ENCODE data around the gene TMEM269.
"Not testable (repeated sequence)": the region's sequence is repeated elsewhere in the genome, so short reads cannot be mapped to it uniquely, and the experiment has no call there.

TMEM269 gene

DNA sequence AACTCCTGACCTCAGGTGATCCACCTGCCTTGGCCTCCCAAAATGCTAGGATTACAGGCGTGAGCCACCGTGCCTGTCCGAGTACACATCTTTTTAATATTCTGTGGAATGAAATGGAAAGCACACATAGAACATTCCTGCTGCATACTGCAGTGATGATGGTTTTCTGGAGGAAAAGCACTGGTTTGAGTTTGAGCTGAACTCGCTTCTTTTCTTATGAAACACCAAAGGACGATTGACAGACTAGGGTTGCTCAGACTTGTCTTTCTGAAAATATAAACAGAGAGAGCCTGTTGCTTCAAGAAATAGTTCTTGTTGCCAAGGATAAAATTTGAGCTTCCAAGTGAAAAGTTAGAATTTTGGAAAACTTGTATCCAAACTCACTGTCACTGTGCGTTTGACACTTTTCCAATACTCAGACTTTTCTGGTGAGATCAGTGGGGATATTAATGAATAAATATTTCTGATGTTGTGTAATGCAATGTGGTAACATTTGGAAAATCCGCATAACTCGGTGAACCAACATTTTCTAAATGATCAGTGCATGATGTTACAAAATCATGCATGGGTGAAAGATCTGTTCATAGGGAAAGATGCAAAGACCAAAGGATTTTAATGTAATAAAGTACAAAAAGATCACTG lies 17.2 kb downstream of the TMEM269 start:
- Mint-ChIP-seq H3K27me3 (ENCODE audit: low read depth) (no peaks in the 10 kb centered on the region), H3K4me1 (peaks cover 10% of the 10 kb centered on the region), H3K9me3 (no peaks in the 10 kb centered on the region), H3K4me3 (no peak overlapping the region), H3K36me3 (ENCODE audit: low read depth) (peaks cover 31% of the 10 kb centered on the region), H3K27ac (no peak overlapping the region)
- TF ChIP-seq, protein P1, sequence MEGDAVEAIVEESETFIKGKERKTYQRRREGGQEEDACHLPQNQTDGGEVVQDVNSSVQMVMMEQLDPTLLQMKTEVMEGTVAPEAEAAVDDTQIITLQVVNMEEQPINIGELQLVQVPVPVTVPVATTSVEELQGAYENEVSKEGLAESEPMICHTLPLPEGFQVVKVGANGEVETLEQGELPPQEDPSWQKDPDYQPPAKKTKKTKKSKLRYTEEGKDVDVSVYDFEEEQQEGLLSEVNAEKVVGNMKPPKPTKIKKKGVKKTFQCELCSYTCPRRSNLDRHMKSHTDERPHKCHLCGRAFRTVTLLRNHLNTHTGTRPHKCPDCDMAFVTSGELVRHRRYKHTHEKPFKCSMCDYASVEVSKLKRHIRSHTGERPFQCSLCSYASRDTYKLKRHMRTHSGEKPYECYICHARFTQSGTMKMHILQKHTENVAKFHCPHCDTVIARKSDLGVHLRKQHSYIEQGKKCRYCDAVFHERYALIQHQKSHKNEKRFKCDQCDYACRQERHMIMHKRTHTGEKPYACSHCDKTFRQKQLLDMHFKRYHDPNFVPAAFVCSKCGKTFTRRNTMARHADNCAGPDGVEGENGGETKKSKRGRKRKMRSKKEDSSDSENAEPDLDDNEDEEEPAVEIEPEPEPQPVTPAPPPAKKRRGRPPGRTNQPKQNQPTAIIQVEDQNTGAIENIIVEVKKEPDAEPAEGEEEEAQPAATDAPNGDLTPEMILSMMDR (IDR thresholded peaks at IDR 0.05; ENCODE audit: unreplicated experiment in 3 of 3), result no peak

DNA sequence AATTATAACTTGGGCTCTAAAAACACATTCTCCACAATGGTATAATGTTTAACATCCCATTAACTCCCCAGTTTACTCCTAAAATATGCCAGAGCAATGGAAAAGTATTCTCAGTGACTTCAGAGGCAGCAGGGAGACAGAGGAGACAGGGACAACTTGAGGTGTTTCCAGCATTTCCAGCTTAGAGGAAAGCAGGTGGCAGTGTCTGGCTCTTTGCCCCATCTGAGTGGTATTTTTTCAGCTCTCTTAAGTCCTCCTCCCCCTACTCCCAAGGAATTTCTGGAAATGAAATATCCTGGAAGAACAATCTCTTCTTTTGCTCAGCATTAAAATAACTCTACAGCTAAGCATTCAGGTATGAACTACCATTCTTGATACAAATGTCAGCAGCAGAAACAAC lies 21.4 kb downstream of the TMEM269 start:
- Mint-ChIP-seq H3K27ac (no peak overlapping the region), H3K4me3 (no peak overlapping the region), H3K4me1 (peaks cover 23% of the 10 kb centered on the region), H3K9me3 (no peaks in the 10 kb centered on the region), H3K27me3 (ENCODE audit: low read depth) (no peaks in the 10 kb centered on the region), H3K36me3 (ENCODE audit: low read depth) (peaks cover 54% of the 10 kb centered on the region)
- TF ChIP-seq, protein P1 (IDR thresholded peaks at IDR 0.05; ENCODE audit: unreplicated experiment in 3 of 3), result no peak

DNA sequence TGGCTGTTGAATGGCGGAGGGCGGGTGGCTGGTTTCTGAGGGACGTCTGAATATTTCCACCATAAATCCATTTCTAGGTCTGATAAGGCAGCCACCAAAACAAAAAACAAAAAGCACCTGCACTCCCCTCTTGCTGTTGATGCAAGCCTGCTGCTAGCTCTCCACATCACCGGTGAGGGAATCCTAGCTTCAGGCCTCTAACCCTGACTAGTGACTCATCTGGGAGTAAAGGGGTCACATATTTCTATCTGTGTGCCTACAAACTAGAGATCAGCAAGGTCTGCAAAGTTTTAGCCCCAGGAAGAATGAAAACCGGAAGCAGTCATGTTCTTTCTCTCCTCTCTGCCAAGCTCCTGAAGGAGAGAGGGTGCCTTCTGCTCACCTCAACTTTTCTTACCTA lies 21.8 kb downstream of the TMEM269 start:
- peaks cover 57% of the 10 kb centered on the region for H3K36me3 Mint-ChIP-seq (ENCODE audit: low read depth)
- no peaks in the 10 kb centered on the region for H3K27me3 Mint-ChIP-seq (ENCODE audit: low read depth)
- TF ChIP-seq, protein P1 (IDR thresholded peaks at IDR 0.05; ENCODE audit: unreplicated experiment in 3 of 3), result no peak
- H3K4me3 Mint-ChIP-seq, result no peak overlapping the region
- H3K4me1 Mint-ChIP-seq, result peaks cover 27% of the 10 kb centered on the region
- no peaks in the 10 kb centered on the region for H3K9me3 Mint-ChIP-seq
- no peak overlapping the region for H3K27ac Mint-ChIP-seq

DNA sequence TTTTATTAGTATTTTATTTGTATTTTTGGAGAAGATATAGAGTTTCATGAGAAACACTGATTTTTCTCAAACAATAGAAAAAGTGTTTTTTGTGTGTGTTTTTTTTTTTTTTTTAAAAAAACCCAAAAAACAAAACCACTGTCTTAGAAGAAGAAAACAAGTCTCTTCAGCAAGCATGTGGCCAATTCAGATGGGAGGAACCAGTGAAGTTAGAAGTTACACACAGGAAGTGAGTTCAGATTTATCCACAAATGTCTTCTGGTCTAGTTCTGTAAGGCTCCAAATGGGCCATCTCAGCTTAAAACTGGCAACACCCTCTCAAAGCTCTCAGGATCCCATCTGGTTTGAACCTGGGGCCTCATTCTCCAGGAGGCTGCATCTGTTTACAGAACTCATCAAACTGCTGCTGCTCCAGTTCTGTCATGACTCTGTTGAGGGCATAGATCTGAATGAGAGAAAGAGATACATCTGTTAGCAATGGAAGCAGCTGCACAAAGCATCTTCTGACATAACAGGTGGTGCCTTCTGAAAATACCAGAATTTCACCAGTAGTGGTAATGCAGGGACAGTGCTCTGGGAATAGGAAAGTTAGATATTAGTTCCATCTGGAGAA lies 22.4 kb downstream of the TMEM269 start:
- no peaks in the 10 kb centered on the region for H3K9me3 Mint-ChIP-seq
- no peak overlapping the region for H3K4me3 Mint-ChIP-seq
- no peaks in the 10 kb centered on the region for H3K27me3 Mint-ChIP-seq (ENCODE audit: low read depth)
- peak overlapping the region in 1 of 3 experiments; percentile 23 for H3K27ac Mint-ChIP-seq
- peaks cover 29% of the 10 kb centered on the region for H3K4me1 Mint-ChIP-seq
- H3K36me3 Mint-ChIP-seq (ENCODE audit: low read depth), result peaks cover 58% of the 10 kb centered on the region
- TF ChIP-seq, protein P1 (IDR thresholded peaks at IDR 0.05; ENCODE audit: unreplicated experiment in 3 of 3), result no peak

DNA sequence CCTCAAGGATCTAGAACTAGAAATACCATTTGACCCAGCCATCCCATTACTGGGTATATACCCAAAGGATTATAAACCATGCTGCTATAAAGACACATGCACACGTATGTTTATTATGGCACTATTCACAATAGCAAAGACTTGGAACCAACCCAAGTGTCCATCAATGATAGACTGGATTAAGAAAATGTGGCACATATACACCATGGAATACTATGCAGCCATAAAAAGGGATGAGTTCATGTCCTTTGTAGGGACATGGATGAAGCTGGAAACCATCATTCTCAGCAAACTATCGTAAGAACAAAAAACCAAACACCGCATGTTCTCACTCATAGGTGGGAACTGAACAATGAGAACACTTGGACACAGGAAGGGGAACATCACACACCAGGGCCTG lies 30.0 kb downstream of the TMEM269 start:
- Mint-ChIP-seq H3K36me3 (ENCODE audit: low read depth) (peaks cover 29% of the 10 kb centered on the region), H3K4me3 (peak overlapping the region; percentile 25 to 65 (median 53)), H3K4me1 (peaks cover 24% of the 10 kb centered on the region)
- H3K9me3 Mint-ChIP-seq; H3K27me3 Mint-ChIP-seq (ENCODE audit: low read depth); H3K27ac Mint-ChIP-seq: not testable (repeated sequence)

DNA sequence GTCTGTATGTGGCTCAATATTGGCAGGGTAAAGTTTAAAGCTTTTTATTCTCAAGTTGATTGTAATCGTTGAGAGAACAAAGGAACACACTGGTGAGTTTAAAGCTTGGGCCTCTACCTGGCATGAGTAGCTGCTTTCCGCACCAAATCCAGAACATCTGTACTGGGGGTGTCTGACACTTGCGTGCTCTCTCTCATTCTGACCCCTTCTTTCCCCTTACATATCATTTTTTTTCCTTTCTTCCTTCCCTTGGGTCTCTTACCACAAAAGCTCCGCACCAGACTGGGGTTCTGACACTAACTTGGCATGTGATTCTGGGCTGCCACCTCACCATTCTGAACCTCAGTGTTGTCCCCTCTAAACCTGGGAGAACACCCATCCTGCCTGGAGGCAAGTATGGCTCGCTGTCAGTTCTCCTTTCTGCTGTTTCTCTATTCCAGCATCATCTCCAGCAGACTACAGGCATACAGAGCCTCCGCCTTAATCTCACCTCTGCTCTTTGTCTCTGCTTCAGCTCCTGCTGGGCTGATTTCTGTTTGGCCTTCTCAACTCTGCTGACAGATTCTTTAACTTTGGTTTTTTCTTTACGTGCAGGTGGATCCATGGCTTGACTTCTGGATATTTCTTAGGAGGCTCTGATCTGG lies 31.3 kb downstream of the TMEM269 start:
- Mint-ChIP-seq H3K4me3 (peak overlapping the region; percentile 84 to 90 (median 88)), H3K27me3 (ENCODE audit: low read depth) (no peaks in the 10 kb centered on the region), H3K27ac (peak overlapping the region; percentile 83 to 92 (median 91)), H3K4me1 (peaks cover 29% of the 10 kb centered on the region), H3K36me3 (ENCODE audit: low read depth) (peaks cover 21% of the 10 kb centered on the region), H3K9me3 (no peaks in the 10 kb centered on the region)
- TF ChIP-seq, protein P1 (IDR thresholded peaks at IDR 0.05; ENCODE audit: unreplicated experiment in 3 of 3), result no peak

All from nephron (organoid).